Sigmoid colon (tissue), 4 donors: ENCODE measurements around the gene ACR.
"Not testable (repeated sequence)": the region's sequence is repeated elsewhere in the genome, so short reads cannot be mapped to it uniquely, and the experiment has no call there.

ENCODE experiments used
- CTCF ChIP-seq, 4 experiments: fragments of 450-650 bp in 3 of 4; fragments of 200-600 bp in 1 of 4; IDR thresholded peaks; one replicate each; pipeline ENCODE4 v1.5.1; 2016 to 2019; ENCODE audit warnings: antibody characterized with exemption in 4 of 4, mild to moderate bottlenecking in 3 of 4, moderate library complexity in 2 of 4
- POLR2A ChIP-seq, 2 donors: fragments of 450-650 bp; IDR thresholded peaks; one replicate each; pipeline ENCODE4 v1.6.1; 2016; ENCODE audit warnings: antibody characterized with exemption in 2 of 2, mild to moderate bottlenecking in 2 of 2, moderate library complexity in 2 of 2
- POLR2AphosphoS5 ChIP-seq, 4 donors: sonication (generic); formaldehyde crosslinking; IDR thresholded peaks; one replicate each; pipeline ENCODE4 v1.6.1; 2017; ENCODE audit warnings: antibody characterized with exemption in 4 of 4

DNA sequence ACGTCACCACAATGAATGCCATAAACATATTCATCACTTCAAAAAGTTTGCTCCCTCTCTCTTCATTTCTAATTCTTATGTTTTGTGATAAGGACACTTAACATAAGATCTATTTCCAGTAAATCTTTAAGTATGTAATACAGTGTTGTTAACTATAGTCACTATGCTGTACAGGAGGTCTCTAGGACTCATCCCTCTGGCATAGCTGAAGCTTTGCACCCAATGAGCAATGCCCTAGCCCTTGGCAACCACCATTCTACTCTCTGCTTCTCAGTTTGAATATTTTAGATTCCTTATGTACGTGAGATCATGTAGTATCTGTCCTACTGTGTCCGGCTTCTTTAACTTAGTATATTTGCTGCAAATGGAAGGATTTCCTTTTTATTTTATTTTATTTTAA, 26.3 kb downstream of the ACR start:
- TF ChIP-seq CTCF, POLR2AphosphoS5, POLR2A (IDR thresholded peaks at IDR 0.05): not testable (repeated sequence)
